VCaP (cell line): ENCODE measurements around the gene PIP4K2B.

ENCODE experiments used
- H3K27ac ChIP-seq: fragments of 450-650 bp; 2 replicates; pipeline ENCODE4 v1.5.1; 2017
- TF ChIP-seq, protein P1 (sequence below): fragments of 450-650 bp; conservative IDR thresholded peaks from 2 replicates; pipeline ENCODE4 v1.5.1; 2017; ENCODE audit warnings: mild to moderate bottlenecking, moderate library complexity

Gene PIP4K2B

GRCh38 chr17:38799501-38800236 is at the start of gene PIP4K2B:
PIP4K2B (minus strand) TSS chr17:38799556; CDS start chr17:38799424, 132 bp downstream.
- H3K27ac ChIP-seq: peak within 1 kb of the TSS; percentile 94
- TF ChIP-seq, protein P1, sequence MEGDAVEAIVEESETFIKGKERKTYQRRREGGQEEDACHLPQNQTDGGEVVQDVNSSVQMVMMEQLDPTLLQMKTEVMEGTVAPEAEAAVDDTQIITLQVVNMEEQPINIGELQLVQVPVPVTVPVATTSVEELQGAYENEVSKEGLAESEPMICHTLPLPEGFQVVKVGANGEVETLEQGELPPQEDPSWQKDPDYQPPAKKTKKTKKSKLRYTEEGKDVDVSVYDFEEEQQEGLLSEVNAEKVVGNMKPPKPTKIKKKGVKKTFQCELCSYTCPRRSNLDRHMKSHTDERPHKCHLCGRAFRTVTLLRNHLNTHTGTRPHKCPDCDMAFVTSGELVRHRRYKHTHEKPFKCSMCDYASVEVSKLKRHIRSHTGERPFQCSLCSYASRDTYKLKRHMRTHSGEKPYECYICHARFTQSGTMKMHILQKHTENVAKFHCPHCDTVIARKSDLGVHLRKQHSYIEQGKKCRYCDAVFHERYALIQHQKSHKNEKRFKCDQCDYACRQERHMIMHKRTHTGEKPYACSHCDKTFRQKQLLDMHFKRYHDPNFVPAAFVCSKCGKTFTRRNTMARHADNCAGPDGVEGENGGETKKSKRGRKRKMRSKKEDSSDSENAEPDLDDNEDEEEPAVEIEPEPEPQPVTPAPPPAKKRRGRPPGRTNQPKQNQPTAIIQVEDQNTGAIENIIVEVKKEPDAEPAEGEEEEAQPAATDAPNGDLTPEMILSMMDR: no peak

- H3K27ac ChIP-seq: no peak overlapping the region
- TF ChIP-seq, protein P1: no peak
Observed at GRCh38 chr17:38848557-38848891, 49.2 kb upstream of the PIP4K2B start.

- no peak overlapping the region for H3K27ac ChIP-seq
- TF ChIP-seq, protein P1: no peak
Observed at GRCh38 chr17:38844261-38844757, 45.0 kb upstream of the PIP4K2B start.

DNA sequence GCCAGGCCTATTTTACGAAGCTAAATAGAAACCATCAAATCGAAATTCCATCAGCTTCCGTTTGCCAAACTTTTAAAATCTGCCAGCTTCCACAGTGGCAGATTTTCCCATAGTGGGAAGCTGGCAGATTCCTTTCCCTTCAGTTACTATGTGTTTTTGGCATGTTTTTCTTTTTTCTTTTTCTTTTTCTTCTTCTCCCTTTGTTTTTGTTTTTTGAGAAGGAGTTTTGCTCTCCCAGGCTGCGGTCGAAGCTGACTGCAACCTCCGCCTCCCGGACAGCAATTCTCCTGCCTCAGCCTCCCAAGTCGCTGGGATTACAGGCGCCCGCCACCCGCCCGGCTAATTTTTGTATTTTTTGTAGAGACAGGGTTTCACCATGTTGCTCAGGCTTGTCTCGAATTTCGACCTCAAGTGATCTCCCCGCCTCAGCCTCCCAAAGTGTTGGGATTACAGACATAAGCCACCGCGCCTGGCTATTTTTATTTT is 26.4 kb upstream of the PIP4K2B start:
- TF ChIP-seq, protein P1: no peak
- peak overlapping the region; percentile 85 for H3K27ac ChIP-seq

GRCh38 chr17:38824899-38825761 is 25.8 kb upstream of the PIP4K2B start, which contains the start of gene CWC25:
CWC25 (minus strand) TSS chr17:38825321; CDS start chr17:38825183, 138 bp downstream.
- peak within 1 kb of the TSS; percentile 85 for H3K27ac ChIP-seq
- TF ChIP-seq, protein P1: no peak

- TF ChIP-seq, protein P1: no peak
- H3K27ac ChIP-seq: no peak overlapping the region
Observed at GRCh38 chr17:38815576-38816193, 16.3 kb upstream of the PIP4K2B start.

- H3K27ac ChIP-seq: no peak overlapping the region
- TF ChIP-seq, protein P1: no peak
Observed at GRCh38 chr17:38809828-38810227, 10.5 kb upstream of the PIP4K2B start.
